ENCODE data around the gene EBPL.

DNA sequence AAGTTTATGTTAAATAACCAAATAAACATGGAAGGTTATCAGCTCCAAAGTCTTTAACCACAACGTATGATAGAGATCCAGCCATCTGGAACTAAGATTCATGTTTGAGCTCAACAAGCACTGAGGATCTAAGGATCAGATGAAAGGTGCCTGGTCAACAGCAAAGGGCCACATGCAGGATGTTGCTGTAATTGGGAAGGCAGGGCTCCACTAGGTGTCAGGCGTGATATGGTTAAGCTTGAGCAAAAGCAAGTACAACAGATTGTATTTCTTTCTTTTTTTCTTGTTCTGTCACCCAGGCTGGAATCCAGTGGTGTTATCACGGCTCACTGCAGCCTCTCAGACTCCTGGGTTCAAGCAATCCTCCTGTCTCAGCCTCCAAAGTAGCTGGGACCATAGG is 12.0 kb downstream of the EBPL start:
- TF ChIP-seq, protein P1, sequence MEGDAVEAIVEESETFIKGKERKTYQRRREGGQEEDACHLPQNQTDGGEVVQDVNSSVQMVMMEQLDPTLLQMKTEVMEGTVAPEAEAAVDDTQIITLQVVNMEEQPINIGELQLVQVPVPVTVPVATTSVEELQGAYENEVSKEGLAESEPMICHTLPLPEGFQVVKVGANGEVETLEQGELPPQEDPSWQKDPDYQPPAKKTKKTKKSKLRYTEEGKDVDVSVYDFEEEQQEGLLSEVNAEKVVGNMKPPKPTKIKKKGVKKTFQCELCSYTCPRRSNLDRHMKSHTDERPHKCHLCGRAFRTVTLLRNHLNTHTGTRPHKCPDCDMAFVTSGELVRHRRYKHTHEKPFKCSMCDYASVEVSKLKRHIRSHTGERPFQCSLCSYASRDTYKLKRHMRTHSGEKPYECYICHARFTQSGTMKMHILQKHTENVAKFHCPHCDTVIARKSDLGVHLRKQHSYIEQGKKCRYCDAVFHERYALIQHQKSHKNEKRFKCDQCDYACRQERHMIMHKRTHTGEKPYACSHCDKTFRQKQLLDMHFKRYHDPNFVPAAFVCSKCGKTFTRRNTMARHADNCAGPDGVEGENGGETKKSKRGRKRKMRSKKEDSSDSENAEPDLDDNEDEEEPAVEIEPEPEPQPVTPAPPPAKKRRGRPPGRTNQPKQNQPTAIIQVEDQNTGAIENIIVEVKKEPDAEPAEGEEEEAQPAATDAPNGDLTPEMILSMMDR (IDR thresholded peaks at IDR 0.05): no peak
- TF ChIP-seq POLR2A (IDR thresholded peaks at IDR 0.05): no peak
